Ascending aorta (tissue), 2 donors: Measurements from ENCODE around the gene CKB. TPM values are rescaled to one million over a fixed set of nuclear protein-coding genes. Genes with fewer than 3 reads are reported as not detected.

Source experiments
- DNase-seq, 2 donors: peaks; one replicate each; pipeline ENCODE4 v3.0.0-alpha.2; 2019; ENCODE audit warnings: low spot score in 2 of 2
- H3K27ac ChIP-seq, 2 donors: fragments of 200-600 bp; sonication (generic); one replicate each; pipeline ENCODE4 v1.5.1; 2016 to 2017; ENCODE audit warnings: mild to moderate bottlenecking in 1 of 2
- H3K27me3 ChIP-seq: fragments of 200-600 bp; sonication (generic); one replicate; pipeline ENCODE4 v1.5.1; 2017
- H3K36me3 ChIP-seq, 2 donors: fragments of 200-600 bp; sonication (generic); one replicate each; pipeline ENCODE4 v1.5.1; 2016
- H3K4me1 ChIP-seq, 2 donors: fragments of 200-600 bp; sonication (generic); one replicate each; pipeline ENCODE4 v1.5.1; 2016 to 2017; ENCODE audit warnings: mild to moderate bottlenecking in 1 of 2
- H3K4me3 ChIP-seq, 2 donors: fragments of 200-600 bp; sonication (generic); one replicate each; pipeline ENCODE4 v1.5.1; 2016 to 2017; ENCODE audit warnings: mild to moderate bottlenecking in 1 of 2
- H3K9me3 ChIP-seq, 2 donors: fragments of 200-600 bp; sonication (generic); one replicate each; pipeline ENCODE4 v1.5.1; 2016
- CTCF ChIP-seq, 3 experiments: fragments of 200-600 bp in 2 of 3; fragments of 450-650 bp in 1 of 3; sonication (generic) in 2 of 3; IDR thresholded peaks; one replicate each; pipeline ENCODE4 v1.5.1; 2016 to 2019; ENCODE audit warnings: antibody characterized with exemption in 3 of 3, mild to moderate bottlenecking in 1 of 3, moderate library complexity in 1 of 3
- intact Hi-C: fragments of 100-400 bp; cut with DNase I; formaldehyde crosslinking; loops from one replicate; pipeline ENCODE4 v1.15.1; 2023
- total RNA-seq: library from RNA; depleted of rRNA; stranded (reverse); fragments of >200 nt; gene quantifications from one replicate; pipeline ENCODE4 v1.1.0, GENCODE V29; 2016

The CKB gene
- total RNA-seq, 1 donor from 2014 or later: 144 TPM

- TF ChIP-seq CTCF (IDR thresholded peaks at IDR 0.05): peak in 2 of 3 experiments; percentile 9 to 28
- Histone ChIP-seq H3K36me3 (peaks cover 18 to 25% of the 10 kb centered on the region in 2 donors), H3K27ac (peak within 1 kb of the TSS; percentile 93 to 96), H3K4me1 (peaks cover 16 to 46% of the 10 kb centered on the region in 2 donors), H3K9me3 (no peaks in the 10 kb centered on the region), H3K27me3 (no peaks in the 10 kb centered on the region), H3K4me3 (peak within 1 kb of the TSS; percentile 81 to 90)
- DNase-seq: peak in 1 of 2 donors; percentile 90
- intact Hi-C loops: loop anchor here (2.0 to 5.0 kb wide), 2 partner anchors 66 to 155 kb away; partner anchors contain the start of genes KLC1, XRCC3 and ZFYVE21
These were observed 40.0 kb upstream of the CKB start, which contains the start of the genes BAG5 and COA8 for GRCh38 chr14:103562429-103563225. TSS of gene BAG5 (minus strand) at chr14:103562657. CDS start at chr14:103561164, 1,493 bp downstream. TSS of gene COA8 (plus strand) at chr14:103562960. CDS start at chr14:103563002, 42 bp downstream.

GRCh38 chr14:103562179-103562428 is 39.5 kb upstream of the CKB start:
- intact Hi-C loops: loop anchor here (2.0 to 5.0 kb wide), 2 partner anchors 67 to 155 kb away; partner anchors contain the start of genes KLC1, XRCC3 and ZFYVE21
- Histone ChIP-seq H3K4me1 (peaks cover 16 to 50% of the 10 kb centered on the region in 2 donors), H3K9me3 (no peaks in the 10 kb centered on the region), H3K27ac (peak overlapping the region; percentile 93 to 96), H3K4me3 (peak overlapping the region; percentile 81 to 90), H3K36me3 (peaks cover 18 to 29% of the 10 kb centered on the region in 2 donors), H3K27me3 (no peaks in the 10 kb centered on the region)
- no peak for DNase-seq
- no peak for TF ChIP-seq CTCF (IDR thresholded peaks at IDR 0.05)

GRCh38 chr14:103561381-103562178 is 39.0 kb upstream of the CKB start:
- DNase-seq: no peak
- no peaks in the 10 kb centered on the region for H3K9me3 ChIP-seq
- intact Hi-C loops: loop anchor here (2.0 to 5.0 kb wide), 2 partner anchors 67 to 156 kb away; partner anchors contain the start of genes KLC1, XRCC3 and ZFYVE21

GRCh38 chr14:103560691-103561090 is 38.1 kb upstream of the CKB start:
- Histone ChIP-seq H3K36me3 (peaks cover 18 to 31% of the 10 kb centered on the region in 2 donors), H3K27me3 (no peaks in the 10 kb centered on the region), H3K4me3 (peak overlapping the region in 1 of 2 donors; percentile 90), H3K27ac (peak overlapping the region; percentile 93 to 96), H3K9me3 (no peaks in the 10 kb centered on the region), H3K4me1 (peaks cover 16 to 51% of the 10 kb centered on the region in 2 donors)
- intact Hi-C loops: loop anchor here (5.0 kb wide), 1 partner anchor 157 kb away; the partner anchor contains the start of genes XRCC3 and ZFYVE21
- no peak for DNase-seq
- TF ChIP-seq CTCF (IDR thresholded peaks at IDR 0.05): no peak

More at GRCh38 chr14:103561381-103562178, 39.0 kb upstream of the CKB start:
- TF ChIP-seq CTCF (IDR thresholded peaks at IDR 0.05): no peak
- peak overlapping the region; percentile 81 to 90 for H3K4me3 ChIP-seq
- H3K4me1 ChIP-seq: peaks cover 16 to 50% of the 10 kb centered on the region in 2 donors
- H3K27ac ChIP-seq: peak overlapping the region; percentile 93 to 96
- no peaks in the 10 kb centered on the region for H3K27me3 ChIP-seq
- peaks cover 18 to 29% of the 10 kb centered on the region in 2 donors for H3K36me3 ChIP-seq

GRCh38 chr14:103559766-103560165 is 37.1 kb upstream of the CKB start:
- Histone ChIP-seq H3K27me3 (no peaks in the 10 kb centered on the region), H3K27ac (no peak overlapping the region), H3K9me3 (no peaks in the 10 kb centered on the region), H3K4me1 (peaks cover 16 to 48% of the 10 kb centered on the region in 2 donors), H3K36me3 (peaks cover 18 to 32% of the 10 kb centered on the region in 2 donors), H3K4me3 (no peak overlapping the region)
- intact Hi-C loops: loop anchor here (5.0 to 10.0 kb wide), 3 partner anchors 158 to 1245 kb away; partner anchors contain the start of genes EIF5, XRCC3, ZFYVE21 and ZNF839
- no peak for TF ChIP-seq CTCF (IDR thresholded peaks at IDR 0.05)
- no peak for DNase-seq
